ENCODE measurements around the gene IWS1.
"Not testable (repeated sequence)": the region's sequence is repeated elsewhere in the genome, so short reads cannot be mapped to it uniquely, and the experiment has no call there.

The IWS1 gene

GRCh38 chr2:127527001-127527804 lies 914 bp upstream of the IWS1 start:
- DNase-seq, result no peak

- DNase-seq, result no peak
Observed at GRCh38 chr2:127525691-127526131, 578 bp downstream of the IWS1 start.

GRCh38 chr2:127524198-127524834 lies 2.0 kb downstream of the IWS1 start:
- DNase-seq, result not testable (repeated sequence)

- DNase-seq, result no peak
Observed at GRCh38 chr2:127523269-127523939, 2.9 kb downstream of the IWS1 start.

GRCh38 chr2:127520424-127520823 lies 5.9 kb downstream of the IWS1 start:
- no peak for DNase-seq

- no peak for DNase-seq
Observed at GRCh38 chr2:127517465-127517864, 8.8 kb downstream of the IWS1 start.

GRCh38 chr2:127516041-127516762 lies 10.1 kb downstream of the IWS1 start:
- DNase-seq, result no peak

GRCh38 chr2:127515383-127515915 lies 10.8 kb downstream of the IWS1 start:
- DNase-seq, result no peak

GRCh38 chr2:127514485-127514884 lies 11.8 kb downstream of the IWS1 start:
- DNase-seq, result no peak

- no peak for DNase-seq
Observed at GRCh38 chr2:127514076-127514475, 12.2 kb downstream of the IWS1 start.

GRCh38 chr2:127512362-127512761 lies 13.9 kb downstream of the IWS1 start:
- DNase-seq, result no peak

- DNase-seq, result no peak
Observed at GRCh38 chr2:127511917-127512316, 14.4 kb downstream of the IWS1 start.

- no peak for DNase-seq
Observed at GRCh38 chr2:127511090-127511695, 15.1 kb downstream of the IWS1 start.

GRCh38 chr2:127510073-127510472 lies 16.2 kb downstream of the IWS1 start:
- DNase-seq, result no peak

GRCh38 chr2:127508631-127509034 lies 17.7 kb downstream of the IWS1 start:
- DNase-seq, result no peak

- no peak for DNase-seq
Observed at GRCh38 chr2:127508023-127508630, 18.2 kb downstream of the IWS1 start.

- DNase-seq, result no peak
Observed at GRCh38 chr2:127506510-127506909, 19.8 kb downstream of the IWS1 start.

- DNase-seq, result no peak
Observed at GRCh38 chr2:127504552-127505430, 21.5 kb downstream of the IWS1 start.

GRCh38 chr2:127503491-127503890 lies 22.8 kb downstream of the IWS1 start:
- no peak for DNase-seq

- no peak for DNase-seq
Observed at GRCh38 chr2:127498386-127498785, 27.9 kb downstream of the IWS1 start.

- DNase-seq, result no peak
Observed at GRCh38 chr2:127490283-127490682, 36.0 kb downstream of the IWS1 start.
